ENCODE results near the gene TERT.
"Not testable (repeated sequence)": the region's sequence is repeated elsewhere in the genome, so short reads cannot be mapped to it uniquely, and the experiment has no call there.

The TERT gene

DNA sequence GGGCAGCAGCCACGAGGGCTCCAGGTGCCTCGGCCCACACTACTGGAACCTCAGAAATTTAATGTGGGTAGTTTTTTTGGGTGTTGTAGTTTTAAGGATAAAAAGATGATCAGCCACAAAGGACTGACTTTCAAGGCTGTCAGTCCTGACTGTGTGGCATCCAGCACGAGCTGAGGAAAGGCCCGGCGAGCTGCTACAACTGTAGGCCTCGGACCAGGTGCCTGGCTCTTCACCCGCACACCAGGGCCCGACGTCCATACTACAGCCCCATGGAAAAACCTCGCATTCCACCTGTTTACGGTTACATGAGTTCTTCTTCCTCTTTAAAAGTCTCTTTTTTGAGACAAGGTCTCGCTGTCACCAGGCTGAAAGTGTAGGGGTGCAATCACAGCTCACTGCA lies 47.4 kb upstream of the TERT start:
- H3K36me3 ChIP-seq (ENCODE audit: low read length), result peaks cover 7% of the 10 kb centered on the region
- H3F3A ChIP-seq (ENCODE audit: insufficient read depth), result peaks cover 28% of the 10 kb centered on the region
- no peaks in the 10 kb centered on the region for H3K9me3 ChIP-seq (ENCODE audit: insufficient read depth, low read length)
- peak overlapping the region; percentile 75 for H3K9ac ChIP-seq (ENCODE audit: low read length)
- TF ChIP-seq EZH2phosphoT487 (conservative IDR thresholded peaks at IDR 0.05; ENCODE audit: low read length), result no peak
- peak overlapping the region; percentile 62 for H3K4me3 ChIP-seq (ENCODE audit: insufficient read depth, low read length, poor library complexity, severe bottlenecking)
- peak overlapping the region; percentile 89 for H3K4me2 ChIP-seq (ENCODE audit: low read depth, low read length, poor library complexity, severe bottlenecking)
- H3K9me2 ChIP-seq (replicated peaks; ENCODE audit: insufficient read depth, low read length), result no peaks in the 10 kb centered on the region
- peaks cover 51% of the 10 kb centered on the region for H3K79me2 ChIP-seq (ENCODE audit: insufficient read depth, low read length)
- H4K20me1 ChIP-seq (ENCODE audit: low read depth, low read length), result no peaks in the 10 kb centered on the region
- peak overlapping the region; percentile 90 for H3K27ac ChIP-seq (ENCODE audit: low read depth, low read length)
- no peaks in the 10 kb centered on the region for H3K27me3 ChIP-seq (ENCODE audit: low read length)
- H2AFZ ChIP-seq (ENCODE audit: low read depth, low read length, severe bottlenecking), result no peak overlapping the region

DNA sequence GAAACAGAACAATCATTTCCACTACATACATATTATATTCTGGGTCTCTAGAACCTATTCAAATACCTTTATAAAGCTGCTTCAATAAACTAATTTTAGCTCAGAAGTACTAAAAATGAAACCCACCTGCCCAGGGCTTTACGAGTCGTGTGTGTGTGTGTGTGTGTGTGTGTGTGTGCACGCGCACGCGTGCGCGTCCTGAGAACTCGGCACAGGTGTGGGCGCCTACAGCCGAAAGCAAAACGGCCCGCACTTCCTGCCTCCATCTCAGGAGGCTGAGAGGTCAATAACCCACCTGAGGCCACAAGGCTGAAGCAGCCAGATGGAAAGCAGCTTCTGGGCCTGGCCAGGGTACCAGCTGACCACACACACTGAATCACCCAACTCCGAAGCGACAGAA lies 47.0 kb upstream of the TERT start:
- H3K9me3 ChIP-seq (ENCODE audit: insufficient read depth, low read length), result no peaks in the 10 kb centered on the region
- H3K9me2 ChIP-seq (replicated peaks; ENCODE audit: insufficient read depth, low read length), result no peaks in the 10 kb centered on the region
- H3K36me3 ChIP-seq (ENCODE audit: low read length), result peaks cover 9% of the 10 kb centered on the region
- H3F3A ChIP-seq (ENCODE audit: insufficient read depth), result peaks cover 32% of the 10 kb centered on the region
- no peak overlapping the region for H2AFZ ChIP-seq (ENCODE audit: low read depth, low read length, severe bottlenecking)
- H3K27me3 ChIP-seq (ENCODE audit: low read length), result no peaks in the 10 kb centered on the region
- peak overlapping the region; percentile 90 for H3K27ac ChIP-seq (ENCODE audit: low read depth, low read length)
- peak overlapping the region; percentile 89 for H3K4me2 ChIP-seq (ENCODE audit: low read depth, low read length, poor library complexity, severe bottlenecking)
- no peaks in the 10 kb centered on the region for H4K20me1 ChIP-seq (ENCODE audit: low read depth, low read length)
- H3K9ac ChIP-seq (ENCODE audit: low read length), result peak overlapping the region; percentile 75
- H3K79me2 ChIP-seq (ENCODE audit: insufficient read depth, low read length), result peaks cover 54% of the 10 kb centered on the region
- TF ChIP-seq EZH2phosphoT487 (conservative IDR thresholded peaks at IDR 0.05; ENCODE audit: low read length), result no peak
- TF ChIP-seq, protein P1, sequence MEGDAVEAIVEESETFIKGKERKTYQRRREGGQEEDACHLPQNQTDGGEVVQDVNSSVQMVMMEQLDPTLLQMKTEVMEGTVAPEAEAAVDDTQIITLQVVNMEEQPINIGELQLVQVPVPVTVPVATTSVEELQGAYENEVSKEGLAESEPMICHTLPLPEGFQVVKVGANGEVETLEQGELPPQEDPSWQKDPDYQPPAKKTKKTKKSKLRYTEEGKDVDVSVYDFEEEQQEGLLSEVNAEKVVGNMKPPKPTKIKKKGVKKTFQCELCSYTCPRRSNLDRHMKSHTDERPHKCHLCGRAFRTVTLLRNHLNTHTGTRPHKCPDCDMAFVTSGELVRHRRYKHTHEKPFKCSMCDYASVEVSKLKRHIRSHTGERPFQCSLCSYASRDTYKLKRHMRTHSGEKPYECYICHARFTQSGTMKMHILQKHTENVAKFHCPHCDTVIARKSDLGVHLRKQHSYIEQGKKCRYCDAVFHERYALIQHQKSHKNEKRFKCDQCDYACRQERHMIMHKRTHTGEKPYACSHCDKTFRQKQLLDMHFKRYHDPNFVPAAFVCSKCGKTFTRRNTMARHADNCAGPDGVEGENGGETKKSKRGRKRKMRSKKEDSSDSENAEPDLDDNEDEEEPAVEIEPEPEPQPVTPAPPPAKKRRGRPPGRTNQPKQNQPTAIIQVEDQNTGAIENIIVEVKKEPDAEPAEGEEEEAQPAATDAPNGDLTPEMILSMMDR (IDR thresholded peaks at IDR 0.05; ENCODE audit: insufficient read depth, low read length, poor library complexity, severe bottlenecking), result no peak
- no peak overlapping the region for H3K4me3 ChIP-seq (ENCODE audit: insufficient read depth, low read length, poor library complexity, severe bottlenecking)

DNA sequence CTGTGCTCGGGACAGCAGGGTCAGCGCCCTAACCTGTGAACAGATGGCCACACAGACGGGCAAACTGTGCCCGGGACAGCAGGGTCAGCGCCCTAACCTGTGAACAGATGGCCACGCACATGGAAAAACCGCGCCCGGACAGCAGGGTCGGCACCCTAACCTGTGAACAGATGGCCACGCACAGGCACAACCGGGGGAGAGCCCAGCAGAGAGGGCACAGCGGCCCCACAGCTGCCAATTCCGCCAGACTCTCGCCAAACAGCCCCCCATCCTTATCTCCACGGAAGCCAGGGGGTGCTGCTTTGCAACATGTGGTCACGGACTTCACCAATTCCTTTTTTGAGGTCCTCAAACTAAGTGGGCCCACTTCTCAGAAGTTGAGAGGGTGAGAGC lies 44.9 kb upstream of the TERT start:
- Histone ChIP-seq H3F3A (ENCODE audit: insufficient read depth) (peaks cover 41% of the 10 kb centered on the region), H3K79me2 (ENCODE audit: insufficient read depth, low read length) (peaks cover 74% of the 10 kb centered on the region), H3K36me3 (ENCODE audit: low read length) (peaks cover 13% of the 10 kb centered on the region)
- H4K20me1 ChIP-seq (ENCODE audit: low read depth, low read length); H3K9me2 ChIP-seq (replicated peaks; ENCODE audit: insufficient read depth, low read length); H3K4me3 ChIP-seq (ENCODE audit: insufficient read depth, low read length, poor library complexity, severe bottlenecking); H3K9me3 ChIP-seq (ENCODE audit: insufficient read depth, low read length); H2AFZ ChIP-seq (ENCODE audit: low read depth, low read length, severe bottlenecking); H3K27ac ChIP-seq (ENCODE audit: low read depth, low read length); H3K27me3 ChIP-seq (ENCODE audit: low read length); H3K4me2 ChIP-seq (ENCODE audit: low read depth, low read length, poor library complexity, severe bottlenecking); H3K9ac ChIP-seq (ENCODE audit: low read length): not testable (repeated sequence)

DNA sequence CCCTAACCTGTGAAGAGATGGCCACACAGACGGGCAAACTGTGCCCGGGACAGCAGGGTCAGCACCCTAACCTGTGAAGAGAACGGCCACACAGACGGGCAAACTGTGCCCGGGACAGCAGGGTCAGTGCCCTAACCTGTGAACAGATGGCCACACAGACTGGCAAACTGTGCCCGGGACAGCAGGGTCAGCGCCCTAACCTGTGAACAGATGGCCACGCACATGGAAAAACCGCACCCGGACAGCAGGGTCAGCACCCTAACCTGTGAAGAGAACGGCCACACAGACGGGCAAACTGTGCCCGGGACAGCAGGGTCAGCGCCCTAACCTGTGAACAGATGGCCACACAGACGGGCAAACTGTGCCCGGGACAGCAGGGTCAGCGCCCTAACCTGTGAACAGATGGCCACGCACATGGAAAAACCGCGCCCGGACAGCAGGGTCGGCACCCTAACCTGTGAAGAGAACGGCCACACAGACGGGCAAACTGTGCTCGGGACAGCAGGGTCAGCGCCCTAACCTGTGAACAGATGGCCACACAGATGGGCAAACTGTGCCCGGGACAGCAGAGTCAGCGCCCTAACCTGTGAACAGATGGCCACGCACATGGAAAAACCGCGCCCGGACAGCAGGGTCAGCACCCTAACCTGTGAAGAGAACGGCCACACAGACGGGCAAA lies 44.4 kb upstream of the TERT start:
- not testable (repeated sequence) for H3K9me2 ChIP-seq (replicated peaks; ENCODE audit: insufficient read depth, low read length); H2AFZ ChIP-seq (ENCODE audit: low read depth, low read length, severe bottlenecking); H3K27ac ChIP-seq (ENCODE audit: low read depth, low read length); H3K9me3 ChIP-seq (ENCODE audit: insufficient read depth, low read length); H3K9ac ChIP-seq (ENCODE audit: low read length); H3K4me2 ChIP-seq (ENCODE audit: low read depth, low read length, poor library complexity, severe bottlenecking); H4K20me1 ChIP-seq (ENCODE audit: low read depth, low read length); H3K4me3 ChIP-seq (ENCODE audit: insufficient read depth, low read length, poor library complexity, severe bottlenecking); H3K27me3 ChIP-seq (ENCODE audit: low read length)
- H3K36me3 ChIP-seq (ENCODE audit: low read length), result peaks cover 13% of the 10 kb centered on the region
- peaks cover 76% of the 10 kb centered on the region for H3K79me2 ChIP-seq (ENCODE audit: insufficient read depth, low read length)
- H3F3A ChIP-seq (ENCODE audit: insufficient read depth), result peaks cover 41% of the 10 kb centered on the region

DNA sequence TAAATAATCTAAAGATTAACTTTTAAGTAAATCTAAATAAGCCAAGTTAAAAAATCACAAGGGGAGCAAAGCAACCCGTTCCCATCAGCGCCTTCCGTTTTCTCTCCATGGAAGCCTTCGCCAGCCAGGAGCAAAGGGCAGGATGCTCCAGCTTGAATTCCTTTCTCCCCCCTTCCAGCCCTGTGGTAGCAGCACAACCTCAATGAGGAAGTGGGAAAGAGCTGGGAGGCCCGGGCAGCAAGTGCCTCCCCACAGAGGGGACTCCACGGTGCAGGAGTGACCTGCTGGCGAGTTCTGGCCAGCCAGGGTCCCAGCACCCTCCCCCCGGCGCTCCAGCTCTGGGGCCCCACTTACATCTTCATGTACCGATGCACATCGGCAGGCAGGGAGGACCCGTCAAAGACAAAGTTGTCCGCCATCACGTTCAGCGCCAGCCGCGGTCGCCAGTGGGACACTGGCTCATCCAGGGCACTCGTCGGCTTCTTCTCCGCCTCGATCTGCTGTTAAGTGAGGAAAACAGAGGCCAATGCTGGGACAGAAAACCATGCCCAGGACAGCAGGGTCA lies 43.7 kb upstream of the TERT start:
- H3K27me3 ChIP-seq (ENCODE audit: low read length), result no peaks in the 10 kb centered on the region
- H3K9me2 ChIP-seq (replicated peaks; ENCODE audit: insufficient read depth, low read length), result no peaks in the 10 kb centered on the region
- H3F3A ChIP-seq (ENCODE audit: insufficient read depth), result peaks cover 37% of the 10 kb centered on the region
- peaks cover 4% of the 10 kb centered on the region; the same call in 1 of the 2 replicates for H4K20me1 ChIP-seq (ENCODE audit: low read depth, low read length)
- no peaks in the 10 kb centered on the region for H3K9me3 ChIP-seq (ENCODE audit: insufficient read depth, low read length)
- peaks cover 16% of the 10 kb centered on the region for H3K36me3 ChIP-seq (ENCODE audit: low read length)
- TF ChIP-seq EZH2phosphoT487 (conservative IDR thresholded peaks at IDR 0.05; ENCODE audit: low read length), result no peak
- TF ChIP-seq, protein P1 (IDR thresholded peaks at IDR 0.05; ENCODE audit: insufficient read depth, low read length, poor library complexity, severe bottlenecking), result no peak
- H3K27ac ChIP-seq (ENCODE audit: low read depth, low read length), result no peak overlapping the region
- H2AFZ ChIP-seq (ENCODE audit: low read depth, low read length, severe bottlenecking), result no peak overlapping the region
- H3K4me3 ChIP-seq (ENCODE audit: insufficient read depth, low read length, poor library complexity, severe bottlenecking), result no peak overlapping the region
- H3K4me2 ChIP-seq (ENCODE audit: low read depth, low read length, poor library complexity, severe bottlenecking), result no peak overlapping the region
- no peak overlapping the region for H3K9ac ChIP-seq (ENCODE audit: low read length)
- H3K79me2 ChIP-seq (ENCODE audit: insufficient read depth, low read length), result peaks cover 70% of the 10 kb centered on the region
